Caco-2 (cell line): ENCODE results near the gene RAB3C. TPM values are rescaled to one million over a fixed set of nuclear protein-coding genes. Genes with fewer than 3 reads are reported as not detected.

Experiments
- BruUV-seq: library from RNA; stranded (reverse); fragments of 400-500 nt; replicated peaks from 2 replicates; lab custom pipeline; 2021; lab: Mats Ljungman, UMichigan
- CTCF ChIA-PET: fragments of 300-600 bp; sonication (Branson Sonifier 250); formaldehyde crosslinking; loops from one replicate; lab custom pipeline; 2022; ENCODE audit warnings: antibody characterized with exemption; lab: Charles Lee
- POLR2A ChIA-PET: fragments of 300-600 bp; sonication (Branson Sonifier 250); formaldehyde crosslinking; loops from one replicate; lab custom pipeline; 2022; ENCODE audit warnings: antibody characterized with exemption; lab: Charles Lee
- DNase-seq, 2 experiments: peaks; one replicate each; pipeline versions ENCODE4 v3.0.0 to v3.0.0-alpha.2; 2020 to 2022
- H3K27me3 ChIP-seq: replicated peaks from 2 replicates; pipeline ENCODE4 v1.6.0; 2011; ENCODE audit warnings: low read length; ENCODE audit not compliant: control insufficient read depth, insufficient read depth
- H3K36me3 ChIP-seq: 2 replicates; pipeline ENCODE4 v1.5.1; 2011; ENCODE audit warnings: low read length; ENCODE audit not compliant: control insufficient read depth, insufficient read depth
- H3K4me1 ChIP-seq: fragments of 250-450 bp; sonication (Bioruptor Pico); 2 replicates; pipeline ENCODE4 v1.5.1; 2020; ENCODE audit warnings: mild to moderate bottlenecking
- H3K4me3 ChIP-seq: 2 replicates; pipeline ENCODE4 v1.5.1; 2011; ENCODE audit warnings: low read depth, mild to moderate bottlenecking, control low read depth, low read length
- H3K9me3 ChIP-seq: fragments of 250-450 bp; sonication (Bioruptor Pico); 2 replicates; pipeline ENCODE4 v1.5.1; 2020; ENCODE audit warnings: mild to moderate bottlenecking, moderate library complexity
- H3K27ac Mint-ChIP-seq: one replicate; pipeline ENCODE4 v1.8.0; 2022; ENCODE audit warnings: mixed read lengths; ENCODE audit not compliant: unreplicated experiment
- H3K27me3 Mint-ChIP-seq: one replicate; pipeline ENCODE4 v1.8.0; 2022; ENCODE audit warnings: mixed read lengths; ENCODE audit not compliant: insufficient read depth, unreplicated experiment
- H3K36me3 Mint-ChIP-seq: one replicate; pipeline ENCODE4 v1.8.0; 2022; ENCODE audit warnings: mild to moderate bottlenecking, mixed read lengths; ENCODE audit not compliant: insufficient read depth, unreplicated experiment
- H3K4me1 Mint-ChIP-seq: one replicate; pipeline ENCODE4 v1.8.0; 2022; ENCODE audit warnings: low read depth, mixed read lengths; ENCODE audit not compliant: unreplicated experiment
- H3K4me3 Mint-ChIP-seq: one replicate; pipeline ENCODE4 v1.8.0; 2022; ENCODE audit warnings: mild to moderate bottlenecking, moderate library complexity, mixed read lengths; ENCODE audit not compliant: unreplicated experiment
- H3K9me3 Mint-ChIP-seq: one replicate; pipeline ENCODE4 v1.8.0; 2022; ENCODE audit warnings: mixed read lengths; ENCODE audit not compliant: unreplicated experiment
- CTCF ChIP-seq, 2 experiments: fragments of 200-600 bp in 1 of 2; IDR thresholded peaks; 1 replicate in 1 of 2; 2 replicates in 1 of 2; pipeline versions ENCODE4 v1.5.1 to v1.8.0; 2011 to 2022; ENCODE audit warnings: antibody characterized with exemption in 1 of 2, control low read depth in 1 of 2, inconsistent platforms in 1 of 2, low read depth in 1 of 2, low read length in 1 of 2, mild to moderate bottlenecking in 1 of 2, moderate library complexity in 1 of 2; ENCODE audit not compliant: insufficient read depth in 1 of 2, severe bottlenecking in 1 of 2, unreplicated experiment in 1 of 2
- intact Hi-C: fragments of 100-400 bp; cut with micrococcal nuclease; formaldehyde crosslinking; loops from one replicate; pipeline ENCODE4 v1.10.0; 2022; ENCODE audit not compliant: unreplicated experiment
- total RNA-seq: library from RNA; stranded (reverse); gene quantifications from 2 replicates; pipeline ENCODE4 v1.2.3, GENCODE V29; 2022

The RAB3C gene
- total RNA-seq, 1 experiment from 2014 or later, result not detected

- Mint-ChIP-seq H3K36me3 (no peaks in the 10 kb centered on the region), H3K9me3 (no peaks in the 10 kb centered on the region), H3K4me1 (no peaks in the 10 kb centered on the region), H3K27me3 (peaks cover 8% of the 10 kb centered on the region), H3K27ac (no peak overlapping the region), H3K4me3 (no peak overlapping the region)
- CTCF ChIA-PET, result interaction anchor here (0.6 kb wide), 1 partner anchor 16 kb away, joined by 3 read pairs; no protein-coding TSS in a partner anchor
- intact Hi-C loops, result no loop called here
- Histone ChIP-seq H3K27me3 (no peaks in the 10 kb centered on the region), H3K4me1 (no peaks in the 10 kb centered on the region), H3K36me3 (no peaks in the 10 kb centered on the region), H3K9me3 (no peaks in the 10 kb centered on the region), H3K4me3 (no peak overlapping the region)
- no peak for DNase-seq
- no peak for TF ChIP-seq CTCF (IDR thresholded peaks at IDR 0.05; ENCODE audit: insufficient read depth in 1 of 2, low read depth in 1 of 2, low read length in 1 of 2, severe bottlenecking in 1 of 2, unreplicated experiment in 1 of 2)
- no TSS peak for BruUV-seq
- POLR2A ChIA-PET, result no interaction called here
Measured at GRCh38 chr5:58804291-58804690, 221.4 kb downstream of the RAB3C start.

DNA sequence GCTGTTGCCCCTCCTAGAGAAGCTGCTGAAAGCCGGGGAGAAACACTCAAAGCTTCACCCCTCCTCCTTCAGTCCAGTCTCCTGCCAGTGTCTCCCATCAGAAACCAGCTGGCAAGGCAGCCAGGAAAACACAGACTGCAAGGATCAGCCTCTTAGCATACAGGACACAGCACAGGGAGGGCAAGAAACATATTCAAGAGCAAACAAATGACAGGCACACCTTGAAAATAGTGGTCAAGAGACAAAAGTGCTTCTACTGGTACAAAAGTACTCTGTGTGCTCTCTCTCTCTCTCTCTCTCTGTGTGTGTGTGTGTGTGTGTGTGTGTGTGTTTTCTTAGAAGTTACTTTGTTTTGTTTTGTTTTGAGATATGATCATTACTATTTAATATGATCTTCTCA, 227.2 kb downstream of the RAB3C start:
- H3K4me1 Mint-ChIP-seq, result no peaks in the 10 kb centered on the region
- Histone ChIP-seq H3K4me3 (no peak overlapping the region), H3K4me1 (no peaks in the 10 kb centered on the region), H3K36me3 (no peaks in the 10 kb centered on the region), H3K27me3 (no peaks in the 10 kb centered on the region), H3K9me3 (no peaks in the 10 kb centered on the region)
- no peak overlapping the region for H3K4me3 Mint-ChIP-seq
- ChIA-PET POLR2A (no interaction called here), CTCF (no interaction called here)
- H3K27me3 Mint-ChIP-seq, result peaks cover 6% of the 10 kb centered on the region
- DNase-seq, result no peak
- no peaks in the 10 kb centered on the region for H3K9me3 Mint-ChIP-seq
- no peaks in the 10 kb centered on the region for H3K36me3 Mint-ChIP-seq
- no peak overlapping the region for H3K27ac Mint-ChIP-seq
- intact Hi-C loops, result loop anchor here (5.0 kb wide), 1 partner anchor 313 kb away; no protein-coding TSS in a partner anchor
- no peak for TF ChIP-seq CTCF (IDR thresholded peaks at IDR 0.05; ENCODE audit: insufficient read depth in 1 of 2, low read depth in 1 of 2, low read length in 1 of 2, severe bottlenecking in 1 of 2, unreplicated experiment in 1 of 2)
- no TSS peak for BruUV-seq

DNA sequence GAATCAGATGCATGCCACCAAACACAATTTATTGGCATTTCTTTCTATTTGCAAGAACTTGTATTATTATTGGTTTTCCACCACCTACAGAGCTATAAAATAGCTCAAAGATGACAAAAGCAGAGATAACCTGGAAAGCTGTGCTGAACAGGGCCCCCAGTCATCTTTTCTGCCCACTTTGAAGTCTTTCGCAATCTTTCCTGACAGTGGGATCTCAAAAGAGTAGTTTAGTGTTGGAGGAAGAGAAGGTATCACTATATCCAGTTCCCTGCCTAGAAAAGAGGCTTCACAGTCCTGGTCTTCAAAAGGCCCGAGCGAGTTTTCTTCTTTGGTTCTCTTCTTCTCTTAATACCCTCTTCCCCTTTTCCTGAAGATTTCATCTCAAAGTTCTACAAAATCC, 231.0 kb downstream of the RAB3C start:
- DNase-seq, result no peak
- Mint-ChIP-seq H3K4me3 (no peak overlapping the region), H3K36me3 (no peaks in the 10 kb centered on the region), H3K4me1 (no peaks in the 10 kb centered on the region), H3K9me3 (no peaks in the 10 kb centered on the region), H3K27me3 (no peaks in the 10 kb centered on the region), H3K27ac (no peak overlapping the region)
- no peaks in the 10 kb centered on the region for H3K9me3 ChIP-seq
- H3K36me3 ChIP-seq, result no peaks in the 10 kb centered on the region
- no peak overlapping the region for H3K4me3 ChIP-seq
- intact Hi-C loops, result loop anchor here (1.0 to 5.0 kb wide), 2 partner anchors 36 to 317 kb away; no protein-coding TSS in a partner anchor
- ChIA-PET POLR2A (no interaction called here), CTCF (no interaction called here)
- H3K27me3 ChIP-seq, result no peaks in the 10 kb centered on the region
- no peaks in the 10 kb centered on the region for H3K4me1 ChIP-seq
- BruUV-seq, result no TSS peak
- TF ChIP-seq CTCF (IDR thresholded peaks at IDR 0.05; ENCODE audit: insufficient read depth in 1 of 2, low read depth in 1 of 2, low read length in 1 of 2, severe bottlenecking in 1 of 2, unreplicated experiment in 1 of 2), result no peak
